HG03095 (cell line): ENCODE data around the gene BMPER.

Source experiments
- ATAC-seq: cut with Tn5 transposase; IDR thresholded peaks from one replicate; pipeline ENCODE4 v1.9.1; 2021; ENCODE audit warnings: moderate library complexity; ENCODE audit not compliant: unreplicated experiment

Gene BMPER

GRCh38 chr7:34130558-34131295 is 225.4 kb downstream of the BMPER start:
- no peak for ATAC-seq

DNA sequence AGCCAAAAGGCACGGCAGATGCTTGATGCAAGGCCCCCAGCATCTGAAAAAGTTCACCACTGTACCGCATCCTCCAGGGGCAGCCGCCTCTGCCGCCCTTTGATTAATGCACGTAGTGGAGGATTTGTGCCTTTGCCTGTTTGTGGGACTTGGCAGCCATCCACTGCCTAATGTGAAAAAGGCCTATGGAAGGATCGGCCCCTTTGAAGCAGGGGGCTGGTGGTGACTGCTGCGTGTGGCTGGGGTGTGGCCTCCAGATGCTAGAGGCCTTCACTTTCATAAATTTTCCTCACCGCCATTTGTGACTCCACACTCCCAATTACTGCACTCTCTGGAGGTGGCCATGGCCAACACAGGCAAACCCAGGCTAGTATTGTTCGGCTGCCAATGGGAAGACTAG is 226.0 kb downstream of the BMPER start:
- ATAC-seq, result no peak

- no peak for ATAC-seq
Observed at GRCh38 chr7:34133356-34133982, 228.1 kb downstream of the BMPER start.

- ATAC-seq, result no peak
Observed at GRCh38 chr7:34133983-34134782, 228.8 kb downstream of the BMPER start.

DNA sequence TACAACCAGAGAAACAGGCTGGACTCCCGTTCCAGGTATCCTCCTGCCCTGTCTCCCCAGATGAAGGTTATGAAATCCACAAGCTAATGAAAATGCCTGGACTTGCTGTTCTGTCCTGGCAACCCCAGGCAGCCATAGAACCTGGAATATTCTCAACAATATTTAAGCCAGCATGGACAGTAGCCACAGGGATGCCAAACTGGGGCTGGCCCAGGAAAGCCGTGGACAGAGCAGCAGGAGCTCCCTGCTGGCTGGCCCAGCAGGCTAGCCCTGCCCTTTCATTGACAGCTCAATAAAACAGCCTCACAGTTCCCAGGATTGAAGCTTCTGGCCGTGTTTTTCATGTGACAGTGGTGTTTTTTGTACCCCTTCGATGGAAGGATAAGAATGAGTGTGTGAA is 230.6 kb downstream of the BMPER start:
- ATAC-seq, result no peak

DNA sequence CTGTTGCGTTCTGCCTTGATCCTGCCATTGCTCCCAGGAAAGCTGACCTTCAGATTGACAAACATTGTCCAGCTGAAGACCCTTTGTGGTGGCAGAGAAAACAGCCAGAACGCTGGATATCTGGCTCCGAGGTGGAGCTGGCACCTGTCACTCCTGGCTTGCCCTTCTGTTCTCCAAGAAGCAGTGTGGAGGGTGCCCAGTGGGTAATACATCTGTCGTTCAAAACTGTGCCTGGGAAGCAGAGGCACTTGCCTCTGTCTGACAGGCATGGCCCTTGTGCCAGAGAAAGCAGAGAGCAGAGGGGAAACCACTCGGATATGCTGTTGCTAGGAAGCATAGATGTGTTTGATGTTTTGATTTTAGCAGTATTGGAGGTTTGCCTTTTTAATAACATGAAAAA is 231.4 kb downstream of the BMPER start:
- no peak for ATAC-seq

DNA sequence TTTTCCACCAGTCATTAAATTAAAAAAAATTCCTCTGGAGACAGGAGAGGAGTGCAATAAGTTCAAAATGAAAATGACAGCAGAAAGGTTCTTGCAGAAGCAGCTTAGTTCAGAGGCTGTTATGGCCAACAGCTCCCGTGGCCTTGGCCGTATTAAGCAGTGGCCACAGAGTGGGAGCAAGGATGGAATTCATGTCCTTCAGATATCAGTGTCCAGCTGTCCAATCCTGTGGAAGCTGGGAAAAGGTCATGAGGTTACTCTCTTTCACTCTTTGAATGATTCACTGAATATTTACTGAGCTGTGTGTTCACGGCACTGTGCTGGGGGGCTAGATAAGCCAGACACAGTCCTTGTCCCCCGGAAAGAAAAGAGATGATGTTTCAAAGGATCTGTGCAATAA is 231.8 kb downstream of the BMPER start:
- ATAC-seq, result no peak

DNA sequence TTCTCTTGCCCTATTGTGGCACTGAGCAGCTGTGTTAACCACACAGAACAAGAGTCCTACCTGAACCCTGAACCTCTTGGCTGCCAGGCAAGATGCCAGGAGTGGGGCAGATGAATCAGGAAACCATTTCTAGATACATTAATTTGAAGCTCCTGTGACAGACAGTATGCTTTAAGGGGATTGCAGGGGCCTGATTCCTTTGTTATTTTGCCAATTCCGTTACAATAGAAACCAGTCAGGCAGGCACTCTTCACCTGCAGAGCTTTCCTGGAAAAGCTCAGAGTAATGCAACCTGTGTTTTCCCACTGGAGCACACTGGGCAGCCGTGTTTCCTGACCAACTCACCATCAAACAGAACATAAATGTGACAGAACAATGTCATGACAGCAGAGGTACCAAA is 233.1 kb downstream of the BMPER start:
- no peak for ATAC-seq

- ATAC-seq, result no peak
Observed at GRCh38 chr7:34139086-34139485, 233.7 kb downstream of the BMPER start.

DNA sequence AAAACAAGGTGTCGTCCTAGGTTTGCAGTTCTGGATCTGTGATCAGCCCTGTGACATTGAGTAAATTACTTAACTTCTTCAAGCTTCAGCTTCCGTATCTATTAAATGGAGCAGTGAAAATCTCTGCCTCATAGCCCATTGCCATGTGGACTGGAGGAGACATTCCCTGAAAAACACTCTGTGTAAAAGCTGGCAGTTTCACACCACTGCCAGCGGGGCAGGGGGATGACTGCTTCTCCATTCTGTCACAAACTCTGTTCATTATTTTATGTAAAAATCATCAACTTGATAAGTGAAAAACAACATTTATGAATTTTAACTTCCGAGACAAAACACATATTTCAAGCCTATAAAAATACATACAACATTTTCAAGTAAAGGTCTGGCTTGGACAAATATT is 234.7 kb downstream of the BMPER start:
- no peak for ATAC-seq

GRCh38 chr7:34143402-34143801 is 238.1 kb downstream of the BMPER start:
- no peak for ATAC-seq

- no peak for ATAC-seq
Observed at GRCh38 chr7:34145603-34146002, 240.3 kb downstream of the BMPER start.

DNA sequence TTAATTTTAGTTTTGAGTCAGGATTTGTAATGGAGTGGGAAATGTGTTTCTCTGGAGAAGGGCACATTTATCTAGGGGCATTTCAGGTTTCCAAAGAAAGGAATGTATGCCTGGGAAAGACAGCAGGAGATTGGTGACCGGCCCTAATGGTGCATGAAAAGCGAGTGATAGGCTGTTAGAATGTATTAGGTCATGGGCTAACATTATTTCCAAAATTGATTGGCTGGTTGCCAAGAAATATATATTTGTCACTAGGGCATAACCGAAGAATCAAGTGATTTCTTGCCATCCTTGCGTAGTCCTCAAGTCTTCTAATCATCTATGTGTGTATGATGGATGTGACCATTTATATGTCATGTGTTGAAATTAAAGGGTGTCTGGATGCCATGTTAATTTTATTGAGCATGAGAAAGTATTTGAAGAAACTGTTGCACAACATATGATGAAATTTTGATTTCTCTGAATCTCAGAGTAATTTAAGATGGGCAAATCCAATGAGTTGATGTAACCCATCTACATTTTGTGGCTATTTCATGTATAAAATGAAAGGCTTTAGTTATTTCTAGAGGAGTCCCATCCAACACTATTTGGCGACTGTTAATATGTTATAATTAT is 248.4 kb downstream of the BMPER start:
- no peak for ATAC-seq

- ATAC-seq, result no peak
Observed at GRCh38 chr7:34155220-34155908, 250.0 kb downstream of the BMPER start.

GRCh38 chr7:34156336-34156735 is 251.0 kb downstream of the BMPER start:
- ATAC-seq, result no peak

DNA sequence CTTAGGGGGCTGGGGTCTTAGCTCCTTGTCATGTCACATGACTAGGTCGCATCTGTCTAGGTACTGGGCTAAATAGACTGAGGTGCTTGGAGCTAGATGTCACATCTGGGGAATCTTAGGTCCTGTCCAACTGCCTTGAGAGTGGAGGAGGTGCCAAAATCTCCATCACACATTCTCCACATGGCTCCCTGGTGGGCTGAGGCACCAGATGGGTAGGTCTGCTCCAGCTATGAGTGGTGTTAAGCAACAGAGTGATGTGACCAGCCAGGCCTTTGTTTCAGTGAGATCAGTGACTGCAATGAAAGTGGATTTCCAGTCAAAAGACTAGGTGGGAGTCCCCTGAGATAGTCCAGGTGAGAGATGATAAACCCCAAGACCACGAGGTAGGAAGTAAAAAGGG is 251.8 kb downstream of the BMPER start:
- ATAC-seq, result no peak

GRCh38 chr7:34158368-34159153 is 253.2 kb downstream of the BMPER start:
- ATAC-seq, result no peak

DNA sequence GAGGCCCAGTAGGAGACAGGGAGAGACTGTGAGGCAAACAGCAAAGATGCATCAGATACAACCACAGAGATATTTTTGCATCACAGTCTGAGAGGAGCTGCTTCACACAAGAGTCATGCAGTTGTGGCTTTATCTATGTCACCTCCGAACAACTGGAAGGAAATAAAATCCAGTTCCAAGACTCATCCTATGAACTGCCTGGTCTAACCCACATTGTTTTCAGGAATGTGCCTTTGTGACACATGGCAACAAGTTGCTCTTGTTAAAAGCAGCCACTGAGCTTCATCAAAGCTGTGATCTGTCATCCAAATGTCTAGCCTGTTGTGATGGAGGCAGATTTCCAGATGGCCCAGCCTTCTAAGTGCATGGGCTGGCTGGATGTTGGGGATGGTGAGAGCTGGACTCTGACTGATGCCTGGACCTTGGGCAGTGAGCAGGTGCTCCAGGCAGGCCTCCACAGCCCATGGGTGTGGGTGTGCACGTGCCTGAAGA is 255.0 kb downstream of the BMPER start:
- no peak for ATAC-seq

DNA sequence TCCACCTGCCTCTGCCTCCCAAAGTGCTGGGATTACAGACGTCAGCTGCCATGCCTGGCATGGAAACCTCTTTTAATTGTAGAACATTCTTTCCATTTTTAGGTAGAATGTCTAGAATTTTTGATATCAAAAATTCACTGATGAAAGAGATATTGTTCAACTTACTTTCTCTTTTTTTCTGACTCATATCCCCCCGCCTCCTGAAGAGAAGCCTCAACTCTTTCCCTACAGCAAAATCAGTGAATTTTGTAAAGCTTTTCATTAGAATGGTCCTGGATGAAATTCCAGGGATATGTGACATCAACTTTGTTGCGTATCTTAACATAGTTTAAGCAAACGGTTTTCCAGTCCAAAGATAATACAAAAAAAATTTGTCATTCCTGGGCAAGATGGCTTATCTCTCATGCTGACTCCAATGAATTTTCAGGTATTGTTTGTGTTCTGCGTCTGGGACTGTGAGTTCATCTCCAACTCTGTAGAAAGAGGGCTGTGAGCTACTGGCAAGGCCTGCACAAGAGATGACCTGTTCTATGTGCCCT is 256.8 kb downstream of the BMPER start:
- ATAC-seq, result no peak

GRCh38 chr7:34162677-34163076 is 257.3 kb downstream of the BMPER start:
- no peak for ATAC-seq
